ENCODE measurements around the gene ATAD3B. TPM values are rescaled to one million over a fixed set of nuclear protein-coding genes. Genes with fewer than 3 reads are reported as not detected.
"Not testable (repeated sequence)": the region's sequence is repeated elsewhere in the genome, so short reads cannot be mapped to it uniquely, and the experiment has no call there.

ATAD3B gene
- total RNA-seq, 1 experiment from 2014 or later, result 33.8 TPM

- Histone ChIP-seq H3K4me1 (replicated peaks) (no peaks in the 10 kb centered on the region), H3K27me3 (replicated peaks) (peaks cover 7% of the 10 kb centered on the region; the same call in 1 of the 2 replicates), H3K9me3 (replicated peaks) (no peaks in the 10 kb centered on the region), H3K4me3 (no peak overlapping the region), H3K27ac (no peak overlapping the region), H3K36me3 (no peaks in the 10 kb centered on the region)
- no peak for DNase-seq (ENCODE audit: low read depth in 1 of 2, low spot score in 2 of 2)
These were observed 19.7 kb upstream of the ATAD3B start for GRCh38 chr1:1451696-1452364.

GRCh38 chr1:1452365-1452739, 19.2 kb upstream of the ATAD3B start:
- H3K4me3 ChIP-seq; H3K4me1 ChIP-seq (replicated peaks); H3K36me3 ChIP-seq; H3K27me3 ChIP-seq (replicated peaks); H3K27ac ChIP-seq; H3K9me3 ChIP-seq (replicated peaks); DNase-seq (ENCODE audit: low read depth in 1 of 2, low spot score in 2 of 2): not testable (repeated sequence)

- no peaks in the 10 kb centered on the region for H3K4me1 ChIP-seq (replicated peaks)
- no peak for DNase-seq (ENCODE audit: low read depth in 1 of 2, low spot score in 2 of 2)
These were observed 18.7 kb upstream of the ATAD3B start for GRCh38 chr1:1452882-1453281.

GRCh38 chr1:1454286-1455056, 17.1 kb upstream of the ATAD3B start:
- DNase-seq (ENCODE audit: low read depth in 1 of 2, low spot score in 2 of 2); H3K4me3 ChIP-seq; H3K4me1 ChIP-seq (replicated peaks); H3K27me3 ChIP-seq (replicated peaks); H3K36me3 ChIP-seq; H3K27ac ChIP-seq; H3K9me3 ChIP-seq (replicated peaks): not testable (repeated sequence)

More at GRCh38 chr1:1452882-1453281, 18.7 kb upstream of the ATAD3B start:
- H3K36me3 ChIP-seq, result no peaks in the 10 kb centered on the region
- no peak overlapping the region for H3K27ac ChIP-seq
- H3K4me3 ChIP-seq, result no peak overlapping the region
- peaks cover 7% of the 10 kb centered on the region; the same call in 1 of the 2 replicates for H3K27me3 ChIP-seq (replicated peaks)
- no peaks in the 10 kb centered on the region for H3K9me3 ChIP-seq (replicated peaks)

GRCh38 chr1:1455366-1455884, 16.1 kb upstream of the ATAD3B start:
- no peaks in the 10 kb centered on the region for H3K9me3 ChIP-seq (replicated peaks)
- no peaks in the 10 kb centered on the region for H3K36me3 ChIP-seq
- no peak for DNase-seq (ENCODE audit: low read depth in 1 of 2, low spot score in 2 of 2)
- H3K27me3 ChIP-seq (replicated peaks), result peaks cover 5% of the 10 kb centered on the region; the same call in 1 of the 2 replicates
- no peak overlapping the region for H3K4me3 ChIP-seq
- H3K27ac ChIP-seq, result no peak overlapping the region
- H3K4me1 ChIP-seq (replicated peaks), result no peaks in the 10 kb centered on the region

GRCh38 chr1:1455934-1456333, 15.6 kb upstream of the ATAD3B start:
- DNase-seq (ENCODE audit: low read depth in 1 of 2, low spot score in 2 of 2); H3K27me3 ChIP-seq (replicated peaks); H3K9me3 ChIP-seq (replicated peaks); H3K4me1 ChIP-seq (replicated peaks); H3K4me3 ChIP-seq; H3K27ac ChIP-seq; H3K36me3 ChIP-seq: not testable (repeated sequence)

GRCh38 chr1:1456683-1457255, 14.8 kb upstream of the ATAD3B start:
- H3K27ac ChIP-seq, result not testable (repeated sequence)

GRCh38 chr1:1459156-1459555, 12.4 kb upstream of the ATAD3B start:
- H3K27me3 ChIP-seq (replicated peaks); H3K9me3 ChIP-seq (replicated peaks); H3K4me3 ChIP-seq; H3K36me3 ChIP-seq; H3K27ac ChIP-seq; H3K4me1 ChIP-seq (replicated peaks); DNase-seq (ENCODE audit: low read depth in 1 of 2, low spot score in 2 of 2): not testable (repeated sequence)

More at GRCh38 chr1:1456683-1457255, 14.8 kb upstream of the ATAD3B start:
- H3K36me3 ChIP-seq; H3K4me1 ChIP-seq (replicated peaks); H3K9me3 ChIP-seq (replicated peaks); H3K4me3 ChIP-seq; DNase-seq (ENCODE audit: low read depth in 1 of 2, low spot score in 2 of 2); H3K27me3 ChIP-seq (replicated peaks): not testable (repeated sequence)

- H3K36me3 ChIP-seq; DNase-seq (ENCODE audit: low read depth in 1 of 2, low spot score in 2 of 2); H3K4me1 ChIP-seq (replicated peaks); H3K27ac ChIP-seq; H3K4me3 ChIP-seq; H3K9me3 ChIP-seq (replicated peaks): not testable (repeated sequence)
- H3K27me3 ChIP-seq (replicated peaks), result peaks cover 12% of the 10 kb centered on the region; the same call in 1 of the 2 replicates
These were observed 11.9 kb upstream of the ATAD3B start for GRCh38 chr1:1459711-1460110.

- Histone ChIP-seq H3K27me3 (replicated peaks) (peaks cover 14% of the 10 kb centered on the region; the same call in 1 of the 2 replicates), H3K27ac (no peak overlapping the region), H3K4me1 (replicated peaks) (no peaks in the 10 kb centered on the region), H3K36me3 (no peaks in the 10 kb centered on the region), H3K9me3 (replicated peaks) (no peaks in the 10 kb centered on the region), H3K4me3 (no peak overlapping the region)
- DNase-seq (ENCODE audit: low read depth in 1 of 2, low spot score in 2 of 2), result no peak
These were observed 10.9 kb upstream of the ATAD3B start for GRCh38 chr1:1460540-1461130.

GRCh38 chr1:1461721-1462317, 9.7 kb upstream of the ATAD3B start:
- no peak overlapping the region for H3K27ac ChIP-seq
- no peaks in the 10 kb centered on the region for H3K4me1 ChIP-seq (replicated peaks)
- no peak for DNase-seq (ENCODE audit: low read depth in 1 of 2, low spot score in 2 of 2)
- peaks cover 14% of the 10 kb centered on the region; the same call in 1 of the 2 replicates for H3K27me3 ChIP-seq (replicated peaks)
- H3K36me3 ChIP-seq, result no peaks in the 10 kb centered on the region
- no peaks in the 10 kb centered on the region for H3K9me3 ChIP-seq (replicated peaks)
- H3K4me3 ChIP-seq, result no peak overlapping the region

GRCh38 chr1:1462318-1462966, 9.1 kb upstream of the ATAD3B start:
- Histone ChIP-seq H3K4me1 (replicated peaks) (no peaks in the 10 kb centered on the region), H3K36me3 (no peaks in the 10 kb centered on the region), H3K27ac (no peak overlapping the region), H3K4me3 (no peak overlapping the region), H3K27me3 (replicated peaks) (peaks cover 14% of the 10 kb centered on the region; the same call in 1 of the 2 replicates), H3K9me3 (replicated peaks) (no peaks in the 10 kb centered on the region)
- no peak for DNase-seq (ENCODE audit: low read depth in 1 of 2, low spot score in 2 of 2)

GRCh38 chr1:1463312-1463711, 8.3 kb upstream of the ATAD3B start:
- Histone ChIP-seq H3K9me3 (replicated peaks) (no peaks in the 10 kb centered on the region), H3K27ac (no peak overlapping the region), H3K36me3 (no peaks in the 10 kb centered on the region), H3K4me3 (no peak overlapping the region), H3K27me3 (replicated peaks) (peaks cover 14% of the 10 kb centered on the region; the same call in 1 of the 2 replicates), H3K4me1 (replicated peaks) (no peaks in the 10 kb centered on the region)
- DNase-seq (ENCODE audit: low read depth in 1 of 2, low spot score in 2 of 2), result no peak
